ENCODE results near the gene TTLL5. TPM values are rescaled to one million over a fixed set of nuclear protein-coding genes. Genes with fewer than 3 reads are reported as not detected.

TTLL5 gene
- polyA plus RNA-seq, 2 of the 4 experiments (the other 2 are of a cell fraction): 18.8 to 23.7 TPM

DNA sequence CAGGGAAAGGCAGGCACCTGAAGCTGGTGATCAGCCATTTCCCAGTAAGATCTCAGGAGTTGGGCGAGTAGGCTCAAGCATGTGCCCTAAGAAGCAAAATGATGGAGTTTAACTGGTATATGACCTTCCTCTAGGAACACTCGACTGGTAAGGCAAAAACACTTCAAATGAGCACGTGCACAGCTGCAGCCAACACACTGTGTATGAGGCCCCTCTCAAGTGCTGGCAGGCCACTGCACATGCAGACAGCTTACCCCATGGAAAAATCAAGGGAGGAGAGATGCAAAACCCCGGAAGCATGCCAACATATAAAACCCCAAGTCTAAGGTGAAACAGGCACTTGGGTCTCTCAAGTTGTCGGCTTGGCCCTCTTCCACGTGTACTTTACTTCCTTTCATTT is 39.2 kb downstream of the TTLL5 start:
- POLR2A ChIA-PET: no interaction called here
- H3K27ac ChIP-seq: no peak overlapping the region
- WGBS (ENCODE audit: missing lambda C conversion rate): 97% methylated on average over 6 of the region's 6 CpGs
- H3K4me3 ChIP-seq: no peak overlapping the region
- no peaks in the 10 kb centered on the region for H3K9me3 ChIP-seq
- H3K4me2 ChIP-seq: no peak overlapping the region
- FAIRE-seq: no peak
- CTCF ChIA-PET: interaction anchor here (1.0 kb wide), 1 partner anchor 123 kb away, joined by 3 read pairs; no protein-coding TSS in a partner anchor
- ATAC-seq: no peak
- DNase-seq (ENCODE audit: low read depth in 1 of 2, low spot score in 1 of 2): no peak
- no peaks in the 10 kb centered on the region for H3K4me1 ChIP-seq
- TF ChIP-seq CBX8 (IDR thresholded peaks at IDR 0.05) (no peak), KDM1A (IDR thresholded peaks at IDR 0.05; ENCODE audit: low read depth) (no peak), TFCP2L1 (CRISPR knock-in tag; IDR thresholded peaks at IDR 0.05) (no peak), POLR2AphosphoS2 (conservative IDR thresholded peaks at IDR 0.05; ENCODE audit: low read length) (no peak), BHLHE40 (IDR thresholded peaks at IDR 0.05; ENCODE audit: low read depth, low read length) (no peak), RNF2 (IDR thresholded peaks at IDR 0.05; ENCODE audit: borderline replicate concordance, low read depth) (no peak), NR3C1 (IDR thresholded peaks at IDR 0.05) (no peak), SMC3 (IDR thresholded peaks at IDR 0.05) (no peak), KDM5A (IDR thresholded peaks at IDR 0.05) (no peak), CHD4 (IDR thresholded peaks at IDR 0.05; ENCODE audit: borderline replicate concordance) (no peak)
- TF ChIP-seq, protein P1, sequence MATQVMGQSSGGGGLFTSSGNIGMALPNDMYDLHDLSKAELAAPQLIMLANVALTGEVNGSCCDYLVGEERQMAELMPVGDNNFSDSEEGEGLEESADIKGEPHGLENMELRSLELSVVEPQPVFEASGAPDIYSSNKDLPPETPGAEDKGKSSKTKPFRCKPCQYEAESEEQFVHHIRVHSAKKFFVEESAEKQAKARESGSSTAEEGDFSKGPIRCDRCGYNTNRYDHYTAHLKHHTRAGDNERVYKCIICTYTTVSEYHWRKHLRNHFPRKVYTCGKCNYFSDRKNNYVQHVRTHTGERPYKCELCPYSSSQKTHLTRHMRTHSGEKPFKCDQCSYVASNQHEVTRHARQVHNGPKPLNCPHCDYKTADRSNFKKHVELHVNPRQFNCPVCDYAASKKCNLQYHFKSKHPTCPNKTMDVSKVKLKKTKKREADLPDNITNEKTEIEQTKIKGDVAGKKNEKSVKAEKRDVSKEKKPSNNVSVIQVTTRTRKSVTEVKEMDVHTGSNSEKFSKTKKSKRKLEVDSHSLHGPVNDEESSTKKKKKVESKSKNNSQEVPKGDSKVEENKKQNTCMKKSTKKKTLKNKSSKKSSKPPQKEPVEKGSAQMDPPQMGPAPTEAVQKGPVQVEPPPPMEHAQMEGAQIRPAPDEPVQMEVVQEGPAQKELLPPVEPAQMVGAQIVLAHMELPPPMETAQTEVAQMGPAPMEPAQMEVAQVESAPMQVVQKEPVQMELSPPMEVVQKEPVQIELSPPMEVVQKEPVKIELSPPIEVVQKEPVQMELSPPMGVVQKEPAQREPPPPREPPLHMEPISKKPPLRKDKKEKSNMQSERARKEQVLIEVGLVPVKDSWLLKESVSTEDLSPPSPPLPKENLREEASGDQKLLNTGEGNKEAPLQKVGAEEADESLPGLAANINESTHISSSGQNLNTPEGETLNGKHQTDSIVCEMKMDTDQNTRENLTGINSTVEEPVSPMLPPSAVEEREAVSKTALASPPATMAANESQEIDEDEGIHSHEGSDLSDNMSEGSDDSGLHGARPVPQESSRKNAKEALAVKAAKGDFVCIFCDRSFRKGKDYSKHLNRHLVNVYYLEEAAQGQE (IDR thresholded peaks at IDR 0.05): no peak

DNA sequence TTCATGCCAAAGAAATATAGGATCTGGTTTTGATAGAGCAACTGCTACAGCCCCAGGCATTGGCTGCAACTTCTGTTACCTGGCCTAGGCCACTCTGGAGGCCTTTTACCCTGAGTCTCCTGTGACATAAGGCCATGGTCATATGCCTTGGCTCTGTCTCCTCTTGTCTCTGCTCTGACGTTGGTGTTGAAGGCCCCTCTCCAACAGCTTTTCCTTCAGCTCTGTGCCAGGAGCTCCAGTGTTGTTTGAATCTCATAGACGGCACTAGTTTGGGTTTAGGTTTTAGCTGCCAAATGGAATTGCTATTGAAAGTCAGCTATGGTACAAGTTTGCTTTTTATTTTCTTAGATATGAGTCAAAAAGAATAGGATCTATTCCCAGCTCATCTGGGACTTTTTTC is 41.1 kb downstream of the TTLL5 start:
- no peak for ATAC-seq
- Histone ChIP-seq H3K4me2 (no peak overlapping the region), H3K4me1 (no peaks in the 10 kb centered on the region), H3K27ac (no peak overlapping the region), H3K9me3 (no peaks in the 10 kb centered on the region), H3K4me3 (no peak overlapping the region)
- POLR2A ChIA-PET: no interaction called here
- no peak for DNase-seq (ENCODE audit: low read depth in 1 of 2, low spot score in 1 of 2)
- no peak for FAIRE-seq
- WGBS (ENCODE audit: missing lambda C conversion rate): 89% methylated on average over 2 of the region's 2 CpGs
- CTCF ChIA-PET: interaction anchor here (1.0 to 3.4 kb wide), 5 partner anchors 9 to 280 kb away, joined by 3 to 19 read pairs (median 5); partner anchors contain the start of gene TGFB3
- no peak for TF ChIP-seq CBX8 (IDR thresholded peaks at IDR 0.05)
- TF ChIP-seq SREBF2 (IDR thresholded peaks at IDR 0.05): no peak
- no peak for TF ChIP-seq TP53 (CRISPR knock-in tag; IDR thresholded peaks at IDR 0.05)

DNA sequence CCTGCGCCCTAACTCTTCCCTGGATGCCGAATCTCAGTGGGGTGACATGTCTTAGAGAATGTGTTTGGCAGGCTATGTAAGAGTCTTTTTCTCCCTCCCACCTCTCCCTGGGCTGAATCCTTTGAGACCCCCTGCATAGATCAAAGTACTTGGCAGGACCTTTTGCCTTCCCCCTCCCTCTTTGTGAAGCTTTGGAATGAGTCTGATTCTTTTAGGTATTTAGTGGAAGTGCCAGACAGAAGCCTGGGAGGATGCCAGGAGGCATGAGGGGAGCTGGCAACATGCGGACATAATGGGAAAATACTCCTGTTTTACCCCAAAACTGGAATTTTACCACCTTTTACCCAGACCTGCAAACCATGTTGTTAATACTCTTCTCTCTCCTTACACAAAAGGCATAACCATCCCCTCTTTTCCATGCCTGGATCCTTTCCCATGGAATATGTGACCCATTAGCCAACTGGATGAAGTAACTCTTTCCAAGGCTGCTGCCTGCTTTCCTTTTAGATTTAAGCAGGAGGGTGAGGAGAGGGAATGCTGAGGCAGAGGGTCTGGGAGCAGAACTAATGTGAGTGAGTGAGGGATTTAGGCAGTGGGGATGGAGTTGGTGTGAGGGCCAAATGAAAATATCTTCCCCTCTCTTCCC is 41.7 kb downstream of the TTLL5 start:
- Histone ChIP-seq H3K4me1 (no peaks in the 10 kb centered on the region), H3K4me2 (no peak overlapping the region), H3K27ac (no peak overlapping the region), H3K4me3 (no peak overlapping the region), H3K9me3 (no peaks in the 10 kb centered on the region)
- FAIRE-seq: no peak
- no peak for ATAC-seq
- no peak for DNase-seq (ENCODE audit: low read depth in 1 of 2, low spot score in 1 of 2)
- POLR2A ChIA-PET: no interaction called here
- CTCF ChIA-PET: interaction anchor here (1.0 to 3.4 kb wide), 5 partner anchors 9 to 279 kb away, joined by 3 to 19 read pairs (median 4); partner anchors contain the start of gene TGFB3
- 89% methylated on average over 3 of the region's 3 CpGs for WGBS (ENCODE audit: missing lambda C conversion rate)
- TF ChIP-seq RCOR1 (IDR thresholded peaks at IDR 0.05; ENCODE audit: low read depth, low read length) (no peak), CBX8 (IDR thresholded peaks at IDR 0.05) (no peak), FOSL2 (IDR thresholded peaks at IDR 0.05) (no peak), FOSL2 (CRISPR knock-in tag; IDR thresholded peaks at IDR 0.05) (no peak), POLR2AphosphoS2 (conservative IDR thresholded peaks at IDR 0.05; ENCODE audit: low read length) (no peak), EHF (CRISPR knock-in tag; IDR thresholded peaks at IDR 0.05) (no peak), CHD4 (IDR thresholded peaks at IDR 0.05; ENCODE audit: borderline replicate concordance) (no peak), HDAC2 (IDR thresholded peaks at IDR 0.05) (no peak), ZNF302 (CRISPR knock-in tag; IDR thresholded peaks at IDR 0.05) (no peak), JUNB (IDR thresholded peaks at IDR 0.05) (no peak), CHD2 (IDR thresholded peaks at IDR 0.05; ENCODE audit: low read length, partially characterized antibody) (no peak), CBX2 (IDR thresholded peaks at IDR 0.05; ENCODE audit: borderline replicate concordance, low read depth) (no peak), PHF8 (IDR thresholded peaks at IDR 0.05; ENCODE audit: borderline replicate concordance, low read depth) (no peak)
- TF ChIP-seq, protein P2, sequence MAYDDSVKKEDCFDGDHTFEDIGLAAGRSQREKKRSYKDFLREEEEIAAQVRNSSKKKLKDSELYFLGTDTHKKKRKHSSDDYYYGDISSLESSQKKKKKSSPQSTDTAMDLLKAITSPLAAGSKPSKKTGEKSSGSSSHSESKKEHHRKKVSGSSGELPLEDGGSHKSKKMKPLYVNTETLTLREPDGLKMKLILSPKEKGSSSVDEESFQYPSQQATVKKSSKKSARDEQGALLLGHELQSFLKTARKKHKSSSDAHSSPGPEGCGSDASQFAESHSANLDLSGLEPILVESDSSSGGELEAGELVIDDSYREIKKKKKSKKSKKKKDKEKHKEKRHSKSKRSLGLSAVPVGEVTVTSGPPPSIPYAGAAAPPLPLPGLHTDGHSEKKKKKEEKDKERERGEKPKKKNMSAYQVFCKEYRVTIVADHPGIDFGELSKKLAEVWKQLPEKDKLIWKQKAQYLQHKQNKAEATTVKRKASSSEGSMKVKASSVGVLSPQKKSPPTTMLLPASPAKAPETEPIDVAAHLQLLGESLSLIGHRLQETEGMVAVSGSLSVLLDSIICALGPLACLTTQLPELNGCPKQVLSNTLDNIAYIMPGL (CRISPR knock-in tag; IDR thresholded peaks at IDR 0.05; ENCODE audit: borderline replicate concordance): no peak
- TF ChIP-seq, protein P3, sequence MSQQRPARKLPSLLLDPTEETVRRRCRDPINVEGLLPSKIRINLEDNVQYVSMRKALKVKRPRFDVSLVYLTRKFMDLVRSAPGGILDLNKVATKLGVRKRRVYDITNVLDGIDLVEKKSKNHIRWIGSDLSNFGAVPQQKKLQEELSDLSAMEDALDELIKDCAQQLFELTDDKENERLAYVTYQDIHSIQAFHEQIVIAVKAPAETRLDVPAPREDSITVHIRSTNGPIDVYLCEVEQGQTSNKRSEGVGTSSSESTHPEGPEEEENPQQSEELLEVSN (IDR thresholded peaks at IDR 0.05; ENCODE audit: borderline replicate concordance, low read depth): no peak
- TF ChIP-seq, protein P1 (IDR thresholded peaks at IDR 0.05): no peak

All from A549 (cell line).